Stimulated activated CD8-positive, alpha-beta memory T cell treated with anti-CD3 and anti-CD28 coated beads, Interleukin-7, amount 100 ng/mL, for 1 hour (primary cell): Measurements from ENCODE around the gene RHBDF2.

ENCODE experiments used
- DNase-seq, 2 donors: peaks; one replicate each; pipeline ENCODE4 v3.0.0-alpha.2; 2020; ENCODE audit warnings: low read depth in 2 of 2

The RHBDF2 gene

DNA sequence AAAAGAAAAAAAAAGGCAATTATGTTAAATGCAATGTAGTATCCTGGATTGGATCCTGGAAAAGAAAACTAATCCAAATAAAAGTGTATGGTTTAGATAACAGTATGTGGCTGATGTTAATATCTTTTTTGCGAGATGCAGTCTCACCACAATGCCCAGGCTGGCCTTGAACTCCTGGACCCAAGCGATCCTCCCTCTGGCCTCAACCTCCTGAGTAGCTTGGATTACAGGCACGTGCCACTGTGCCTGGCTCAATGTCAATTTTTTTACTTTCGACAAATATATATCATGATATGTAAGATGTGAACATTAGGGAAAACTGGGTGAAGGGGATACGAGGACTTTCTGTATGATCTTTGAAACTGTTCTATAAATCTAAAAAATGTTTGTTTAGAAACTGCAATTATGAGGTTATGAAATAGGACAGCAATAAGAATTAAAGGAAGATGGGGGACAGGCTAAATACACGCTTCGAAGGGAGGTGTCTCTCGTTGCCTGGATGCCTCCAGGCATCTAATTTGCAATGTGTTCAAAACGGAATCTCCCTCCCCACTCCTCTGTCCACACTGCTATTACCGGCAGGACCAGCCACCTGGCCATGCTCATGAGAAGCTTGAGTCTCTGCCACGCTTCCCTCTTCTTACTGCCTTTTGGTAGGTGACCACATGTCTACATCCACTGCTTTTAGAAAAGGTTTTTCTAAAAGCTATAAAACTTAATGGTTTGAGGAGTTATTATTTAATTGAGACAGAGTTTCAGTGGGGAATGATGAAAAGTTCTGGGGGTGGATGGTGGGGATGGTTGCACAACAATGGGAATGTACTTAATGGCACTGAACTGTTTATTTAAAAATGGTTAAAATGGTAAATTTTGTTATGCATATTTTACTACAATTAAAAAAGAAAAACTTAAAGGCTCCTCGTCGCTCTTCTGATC lies 63.5 kb downstream of the RHBDF2 start:
- no peak for DNase-seq

DNA sequence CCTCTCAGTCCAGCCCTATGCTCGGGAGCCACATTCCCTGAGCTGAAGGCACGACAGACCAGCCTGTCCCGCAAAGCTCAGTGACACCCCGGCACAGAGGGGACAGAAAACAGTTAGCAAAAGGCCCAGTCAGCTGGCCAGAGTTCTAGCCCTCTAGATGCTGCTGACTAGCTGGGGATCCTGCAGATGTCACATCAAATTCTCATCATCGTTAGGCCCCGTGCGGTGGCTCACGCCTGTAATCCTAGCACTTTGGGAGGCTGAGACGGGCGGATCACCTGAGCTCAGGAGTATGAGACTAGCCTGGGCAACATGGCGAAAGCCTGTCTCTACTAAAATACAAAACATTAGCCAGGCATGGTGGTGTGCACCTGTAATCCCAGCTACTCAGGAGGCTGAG lies 65.5 kb downstream of the RHBDF2 start:
- no peak for DNase-seq

DNA sequence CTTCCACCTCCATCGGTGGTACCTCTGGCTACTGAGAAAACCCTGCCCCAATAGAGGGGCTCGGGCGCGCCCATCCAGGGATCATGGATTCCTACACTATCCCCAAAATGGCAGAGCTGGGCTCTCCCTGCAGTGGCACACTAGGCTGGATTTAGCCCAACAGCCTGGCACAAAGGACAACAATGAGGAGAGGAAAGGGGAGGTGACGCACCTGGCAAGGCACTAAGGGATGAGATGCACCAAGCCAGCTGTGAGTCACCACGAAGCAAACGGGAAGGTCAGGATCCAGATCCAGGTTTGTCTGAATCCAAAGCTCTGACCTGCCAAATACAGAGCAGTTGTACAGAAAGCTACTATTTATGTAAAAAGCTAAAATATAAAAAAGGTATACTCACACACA lies 66.4 kb downstream of the RHBDF2 start:
- DNase-seq, result no peak

DNA sequence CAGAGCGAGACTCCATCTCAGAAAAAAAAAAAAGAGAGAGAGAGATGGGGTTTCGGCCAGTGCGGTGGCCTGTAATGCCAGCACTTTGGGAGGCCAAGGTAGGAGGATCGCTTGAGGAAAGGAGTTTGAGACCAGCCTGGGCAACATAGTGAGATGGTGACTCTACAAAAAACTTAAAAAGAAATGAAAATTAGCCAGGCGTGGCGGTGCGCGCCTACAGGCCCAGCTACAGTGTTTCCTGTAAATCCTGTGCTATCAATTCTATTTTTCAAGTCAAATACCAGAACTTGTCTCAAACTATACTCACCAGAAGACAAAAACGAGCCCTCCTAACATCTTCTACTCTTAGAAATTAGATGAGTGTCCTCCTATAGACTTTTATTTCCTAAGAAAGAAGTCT lies 67.5 kb downstream of the RHBDF2 start:
- no peak for DNase-seq

DNA sequence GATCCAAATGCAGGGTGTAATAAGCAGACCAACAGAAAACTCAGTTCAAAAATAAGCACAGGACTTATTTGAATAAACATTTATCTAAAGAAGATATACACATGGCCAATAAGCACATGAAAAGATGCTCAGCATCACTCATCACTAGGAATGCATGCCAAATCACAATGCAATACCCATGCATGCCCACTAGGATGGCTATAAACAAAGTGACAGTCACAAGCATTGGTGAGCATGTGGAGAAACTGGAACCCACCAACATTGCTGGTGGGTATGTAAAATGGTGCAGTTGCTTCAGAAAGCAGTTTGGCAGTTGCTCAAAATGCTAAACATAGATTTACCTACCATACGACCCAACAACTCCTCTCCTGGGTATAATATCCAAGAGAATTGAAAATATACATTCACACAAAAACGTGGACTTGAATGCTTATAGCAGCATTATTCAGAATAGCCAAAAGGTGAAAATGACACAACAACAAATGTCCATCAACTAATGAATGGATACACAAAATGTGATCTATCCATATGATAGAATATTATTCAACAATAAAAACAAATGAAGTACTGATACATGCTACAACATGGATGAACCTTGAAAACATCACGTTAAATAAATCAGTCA lies 68.4 kb downstream of the RHBDF2 start:
- DNase-seq, result no peak

DNA sequence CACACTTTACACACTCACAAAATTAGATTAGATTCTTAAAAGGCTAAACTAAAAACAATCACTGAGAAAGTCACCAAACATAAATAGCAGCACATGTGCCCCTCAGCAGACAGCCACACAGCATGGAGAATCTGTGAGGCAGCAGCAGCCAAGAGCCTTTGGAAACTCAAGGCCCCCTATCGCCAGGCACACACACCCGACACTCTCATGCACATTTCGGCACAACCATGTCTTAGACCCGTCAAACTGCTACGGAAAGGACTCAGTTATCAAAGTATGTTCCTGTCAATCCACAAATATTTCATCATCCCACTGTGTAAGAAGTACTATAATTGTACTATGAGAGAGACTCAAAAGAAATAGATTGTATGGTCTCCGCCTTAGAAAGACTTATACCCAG lies 69.2 kb downstream of the RHBDF2 start:
- DNase-seq, result no peak

DNA sequence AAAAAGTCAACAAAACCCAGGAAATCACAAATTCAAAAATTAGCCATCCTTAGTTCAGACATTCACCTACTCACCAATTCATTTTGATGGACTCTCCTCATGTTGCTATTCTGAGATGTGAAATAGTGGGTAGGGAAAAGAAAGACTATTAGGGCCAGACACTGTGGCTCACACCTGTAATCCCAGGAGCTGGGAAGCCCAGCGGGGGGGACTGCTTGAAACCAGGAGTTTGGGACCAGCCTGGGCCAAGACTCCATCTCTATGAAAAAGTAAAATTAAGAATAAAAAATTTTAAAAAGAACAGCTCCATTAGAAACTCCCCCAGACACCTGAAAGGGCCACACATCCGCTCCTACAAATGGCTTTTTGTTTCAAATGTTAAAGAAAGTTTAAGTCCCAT lies 69.7 kb downstream of the RHBDF2 start:
- DNase-seq, result no peak

DNA sequence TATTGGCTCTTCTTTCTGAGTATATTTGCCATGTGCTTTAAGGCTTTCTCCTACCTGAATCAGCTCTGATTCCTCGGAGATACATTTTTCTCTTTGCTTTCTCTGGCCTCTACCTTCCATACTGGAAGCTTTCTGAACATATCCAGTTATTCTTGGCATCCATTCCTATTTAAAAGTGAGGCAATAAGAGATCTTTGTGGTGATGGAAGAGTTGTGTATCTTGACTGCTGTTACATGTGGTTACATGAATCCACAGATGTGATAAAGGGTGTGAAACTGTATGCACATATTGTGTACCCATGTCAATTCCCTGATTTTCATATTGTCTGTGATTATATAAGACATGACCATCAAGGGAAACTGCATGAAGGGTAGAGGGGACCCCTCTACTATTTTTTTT lies 72.7 kb downstream of the RHBDF2 start:
- DNase-seq, result no peak

DNA sequence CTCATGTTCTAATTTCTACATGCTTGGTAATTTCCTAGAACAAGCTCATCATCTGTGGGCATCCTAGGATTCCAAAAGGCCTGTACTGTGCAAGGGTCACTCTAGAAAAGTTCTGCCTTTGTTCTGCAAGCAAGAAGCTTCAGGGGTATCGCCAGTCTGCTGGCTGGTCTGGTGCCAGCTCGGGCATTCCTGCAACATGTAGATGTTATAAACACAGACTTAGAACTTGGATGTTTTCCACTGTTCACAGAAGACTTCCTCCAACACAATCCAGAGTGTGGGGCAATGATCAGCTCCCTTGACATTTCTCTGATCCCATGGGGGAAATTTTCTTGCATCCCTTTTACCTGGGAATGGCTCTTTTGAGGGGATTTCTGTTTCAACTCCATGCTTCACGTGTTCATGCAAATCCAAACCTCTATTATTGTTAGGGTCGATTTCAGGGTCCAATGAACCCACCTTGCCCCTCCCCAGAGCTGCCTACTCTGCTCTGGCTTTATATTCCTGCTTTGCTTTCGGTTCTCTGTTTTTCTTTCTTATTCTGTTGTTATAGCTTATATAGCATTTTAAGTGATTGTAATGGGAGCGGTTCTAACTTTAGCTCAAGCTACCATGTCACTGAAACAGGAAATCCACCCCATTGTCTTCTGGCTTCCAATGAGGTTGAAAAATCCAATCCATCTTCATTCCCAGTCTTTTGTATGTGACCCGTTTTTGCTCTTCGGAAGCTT lies 73.6 kb downstream of the RHBDF2 start:
- no peak for DNase-seq

DNA sequence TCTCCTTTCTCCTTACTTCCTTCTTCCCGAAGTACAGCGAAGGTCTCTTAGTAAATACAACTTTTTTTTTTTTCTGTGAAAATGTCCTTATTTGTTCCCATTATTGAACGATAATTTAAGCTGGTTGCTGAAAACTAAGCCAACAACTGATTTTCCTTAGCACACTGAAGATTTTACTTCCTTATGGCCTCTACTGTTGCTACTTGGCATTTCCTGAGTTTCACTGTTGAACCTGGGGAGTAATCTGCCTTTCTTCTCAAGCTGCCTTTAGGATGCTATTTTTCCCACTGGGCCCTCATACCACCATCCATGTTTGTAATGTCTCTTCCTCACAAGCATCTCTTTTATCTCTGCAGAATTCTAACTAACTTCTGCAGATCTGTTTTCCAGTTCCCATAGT lies 74.4 kb downstream of the RHBDF2 start:
- DNase-seq, result no peak

DNA sequence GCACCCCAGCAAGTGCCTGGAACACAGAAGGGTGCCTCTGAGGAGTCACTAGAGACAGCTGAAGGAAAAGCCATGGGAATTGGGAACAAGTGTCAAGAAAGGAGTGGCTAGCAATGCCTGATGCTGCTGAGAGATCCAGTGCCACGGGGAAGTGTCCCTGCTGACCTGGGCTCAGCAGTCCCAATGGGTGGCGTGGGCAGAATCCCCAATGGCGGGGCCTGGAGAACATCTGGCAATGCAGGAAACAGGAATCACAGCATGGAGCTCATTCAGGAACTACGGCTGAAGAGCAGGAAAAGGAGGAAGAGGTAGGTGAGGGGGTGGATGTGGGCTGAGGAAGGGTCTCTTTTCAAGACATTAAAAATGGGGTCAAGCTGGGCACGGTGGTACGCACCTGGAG lies 78.4 kb downstream of the RHBDF2 start:
- DNase-seq, result no peak

DNA sequence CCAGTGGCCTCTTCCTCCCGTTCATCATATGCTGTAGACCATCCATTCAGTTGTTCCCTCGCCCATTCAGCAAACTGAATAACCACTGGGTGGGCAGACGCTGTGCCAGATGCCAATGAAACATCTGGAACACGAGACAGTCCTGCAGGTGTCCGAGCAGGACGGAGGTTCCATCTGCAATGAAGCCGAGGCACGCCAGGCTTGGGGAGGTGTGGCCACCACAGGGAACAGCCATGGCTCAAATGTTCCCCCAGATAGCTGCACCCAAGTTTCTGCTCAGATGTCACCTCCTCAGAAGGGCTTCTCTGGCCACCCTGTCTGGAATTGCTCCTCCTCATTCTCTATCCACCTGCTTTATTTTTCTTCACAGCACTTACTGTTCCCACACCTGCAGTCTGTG lies 78.8 kb downstream of the RHBDF2 start:
- no peak for DNase-seq

DNA sequence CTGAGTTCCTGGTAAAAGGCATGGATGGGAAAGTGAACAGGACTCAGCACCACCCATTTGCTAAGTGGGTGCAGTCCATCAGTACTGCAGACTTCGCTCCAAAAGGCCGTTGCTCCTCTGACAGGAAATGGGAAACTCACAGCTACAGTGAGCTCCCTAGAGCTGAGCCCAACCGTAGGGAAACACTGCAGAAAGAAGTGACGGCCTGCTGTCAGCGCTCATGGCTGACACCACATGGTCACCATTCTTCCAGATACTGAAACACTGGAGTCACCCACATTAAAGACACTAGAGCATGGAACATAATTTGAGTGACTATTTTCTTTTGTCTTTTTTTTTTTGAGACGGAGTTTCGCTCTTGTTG lies 80.2 kb downstream of the RHBDF2 start:
- DNase-seq, result no peak
